ENCODE data around the gene LEMD2. TPM values are rescaled to one million over a fixed set of nuclear protein-coding genes. Genes with fewer than 3 reads are reported as not detected.

The LEMD2 gene
- total RNA-seq, 1 experiment from 2014 or later: 91.8 TPM

DNA sequence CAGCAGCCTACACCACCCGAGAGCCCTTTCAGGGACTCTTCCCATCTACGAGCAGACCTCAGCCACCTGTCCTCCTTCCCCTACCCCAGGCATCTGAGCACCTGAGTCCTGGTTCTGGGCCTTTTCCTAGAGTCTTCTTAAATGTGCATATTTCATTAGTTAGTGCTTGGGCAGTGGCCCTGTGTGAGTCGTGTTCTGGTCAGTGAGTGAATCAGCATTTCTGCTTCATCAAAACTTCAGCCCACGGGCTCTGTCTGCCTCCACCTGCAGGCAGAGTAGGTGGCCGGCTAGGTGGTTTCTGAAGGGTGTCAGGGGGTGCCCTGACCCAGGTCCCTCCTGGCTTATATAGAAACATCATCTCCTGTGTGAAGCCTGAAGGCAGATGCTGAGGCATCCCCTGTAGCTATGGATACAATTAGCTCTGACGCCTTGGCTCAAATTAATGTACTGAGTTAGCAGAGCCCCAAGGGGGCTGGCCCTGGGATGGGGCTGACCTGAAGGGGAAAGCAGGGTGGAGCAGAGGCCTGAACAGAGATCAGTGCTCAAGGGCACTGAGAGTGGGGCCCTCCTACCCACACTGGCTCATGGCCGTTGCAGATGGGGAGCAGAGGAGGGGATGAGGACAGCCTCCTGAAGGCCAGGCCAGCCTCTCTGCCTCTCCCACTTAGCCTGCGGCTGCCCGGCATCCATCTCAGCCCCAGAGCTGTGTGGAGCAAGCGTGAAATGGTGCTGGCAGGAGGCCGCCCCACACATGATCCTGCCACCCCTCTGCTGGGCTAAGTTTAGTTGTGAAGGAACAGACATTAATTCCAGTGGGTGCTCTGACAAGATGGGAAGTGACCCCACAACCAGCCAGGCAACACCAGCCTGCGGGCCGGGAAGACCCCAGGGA lies 55.9 kb downstream of the LEMD2 start:
- Histone ChIP-seq H2BK12ac (ENCODE audit: insufficient read length, low read depth, low read length) (no peak overlapping the region), H3K56ac (ENCODE audit: insufficient read length, low read depth, low read length) (no peak overlapping the region), H3K4ac (ENCODE audit: low read depth, low read length) (no peak overlapping the region), H3K79me1 (ENCODE audit: insufficient read depth, low read depth, low read length, poor library complexity, severe bottlenecking) (no peaks in the 10 kb centered on the region), H2AK5ac (ENCODE audit: insufficient read length, low read length) (no peak overlapping the region), H4K91ac (ENCODE audit: insufficient read length, low read depth, low read length) (no peak overlapping the region), H3K18ac (ENCODE audit: insufficient read length, low read depth, low read length) (no peak overlapping the region), H4K5ac (ENCODE audit: insufficient read length, low read depth, low read length) (no peak overlapping the region), H2AFZ (ENCODE audit: low read length) (no peak overlapping the region), H2BK120ac (ENCODE audit: low read depth, low read length, poor library complexity, severe bottlenecking) (no peak overlapping the region), H4K8ac (replicated peaks; ENCODE audit: insufficient read length, low read depth, low read length) (no peak overlapping the region), H2BK20ac (ENCODE audit: low read depth, low read length, poor library complexity, severe bottlenecking) (no peak overlapping the region), H3K4me2 (ENCODE audit: insufficient read depth, insufficient read length, low read length) (no peak overlapping the region), H3K14ac (ENCODE audit: insufficient read depth, low read length) (0 out of 2 replicates have a peak overlapping the region, but pooled peaks have one; percentile 24), H3K27me3 (ENCODE audit: insufficient read depth, low read length) (no peaks in the 10 kb centered on the region), H4K20me1 (ENCODE audit: control insufficient read depth, insufficient read depth, insufficient read length) (no peaks in the 10 kb centered on the region), H2BK5ac (ENCODE audit: insufficient read length, low read length) (no peak overlapping the region), H3K79me2 (ENCODE audit: insufficient read depth, low read length) (no peaks in the 10 kb centered on the region), H3K23me2 (ENCODE audit: insufficient read length, low read depth, low read length, poor library complexity, severe bottlenecking) (no peaks in the 10 kb centered on the region), H3K23ac (ENCODE audit: insufficient read length, low read depth, low read length) (no peak overlapping the region), H3K4me1 (ENCODE audit: insufficient read depth, low read length) (no peaks in the 10 kb centered on the region), H3T11ph (ENCODE audit: low read length) (no peak overlapping the region), H3K9me3 (ENCODE audit: control insufficient read depth, low read depth, low read length) (no peaks in the 10 kb centered on the region), H3K27ac (ENCODE audit: insufficient read length, low read depth, low read length) (no peak overlapping the region), H3K9ac (ENCODE audit: extremely low read depth, insufficient read length, low read length) (no peak overlapping the region), H2BK15ac (ENCODE audit: low read depth, low read length) (no peak overlapping the region)
- TF ChIP-seq, protein P1, sequence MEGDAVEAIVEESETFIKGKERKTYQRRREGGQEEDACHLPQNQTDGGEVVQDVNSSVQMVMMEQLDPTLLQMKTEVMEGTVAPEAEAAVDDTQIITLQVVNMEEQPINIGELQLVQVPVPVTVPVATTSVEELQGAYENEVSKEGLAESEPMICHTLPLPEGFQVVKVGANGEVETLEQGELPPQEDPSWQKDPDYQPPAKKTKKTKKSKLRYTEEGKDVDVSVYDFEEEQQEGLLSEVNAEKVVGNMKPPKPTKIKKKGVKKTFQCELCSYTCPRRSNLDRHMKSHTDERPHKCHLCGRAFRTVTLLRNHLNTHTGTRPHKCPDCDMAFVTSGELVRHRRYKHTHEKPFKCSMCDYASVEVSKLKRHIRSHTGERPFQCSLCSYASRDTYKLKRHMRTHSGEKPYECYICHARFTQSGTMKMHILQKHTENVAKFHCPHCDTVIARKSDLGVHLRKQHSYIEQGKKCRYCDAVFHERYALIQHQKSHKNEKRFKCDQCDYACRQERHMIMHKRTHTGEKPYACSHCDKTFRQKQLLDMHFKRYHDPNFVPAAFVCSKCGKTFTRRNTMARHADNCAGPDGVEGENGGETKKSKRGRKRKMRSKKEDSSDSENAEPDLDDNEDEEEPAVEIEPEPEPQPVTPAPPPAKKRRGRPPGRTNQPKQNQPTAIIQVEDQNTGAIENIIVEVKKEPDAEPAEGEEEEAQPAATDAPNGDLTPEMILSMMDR (conservative IDR thresholded peaks at IDR 0.05): no peak
- Mint-ChIP-seq H3K4me1 (peaks cover 12 to 14% of the 10 kb centered on the region in 2 experiments; a peak in 3 of 4 replicates), H3K27me3 (ENCODE audit: low read depth) (peaks cover 14% of the 10 kb centered on the region), H3K27ac (peak overlapping the region in 1 of 3 experiments; percentile 77; a peak in 1 of 7 replicates), H3K4me3 (no peak overlapping the region; a peak in 1 of 5 replicates), H3K9me3 (no peaks in the 10 kb centered on the region), H3K36me3 (ENCODE audit: insufficient read depth in 1 of 3, low read depth in 3 of 3) (no peaks in the 10 kb centered on the region)
- no peak for DNase-seq
- WGBS (ENCODE audit: extremely low coverage, insufficient read length, low lambda C conversion rate): no CpG with 5 or more reads among the region's 13 CpGs
